PC-9 (cell line): ENCODE data around the gene SRSF1. TPM values are rescaled to one million over a fixed set of nuclear protein-coding genes. Genes with fewer than 3 reads are reported as not detected.

ENCODE experiments used
- BruUV-seq: library from RNA; stranded (reverse); fragments of 400-500 nt; replicated peaks from 2 replicates; lab custom pipeline; 2021; lab: Mats Ljungman, UMichigan
- CTCF ChIA-PET: fragments of 300-600 bp; sonication (Branson Sonifier 250); formaldehyde crosslinking; loops from one replicate; lab custom pipeline; 2022; ENCODE audit warnings: antibody characterized with exemption; lab: Charles Lee
- POLR2A ChIA-PET: fragments of 300-600 bp; sonication (Branson Sonifier 250); formaldehyde crosslinking; loops from one replicate; lab custom pipeline; 2022; ENCODE audit warnings: antibody characterized with exemption; ENCODE audit not compliant: unreplicated experiment; lab: Charles Lee
- DNase-seq, 2 experiments: peaks; one replicate each; pipeline versions ENCODE4 v3.0.0 to v3.0.0-alpha.2; 2015 to 2022; ENCODE audit warnings: mixed read lengths in 1 of 2
- H2AFZ ChIP-seq: fragments of 200-600 bp; sonication (generic); 2 replicates; pipeline ENCODE4 v1.8.1; 2017; ENCODE audit warnings: antibody characterized with exemption
- H3F3A ChIP-seq: fragments of 200-600 bp; sonication (generic); 2 replicates; pipeline ENCODE4 v1.8.1; 2017; ENCODE audit warnings: antibody characterized with exemption, mild to moderate bottlenecking, low read depth; ENCODE audit not compliant: insufficient read depth
- H3K27ac ChIP-seq: fragments of 200-600 bp; sonication (generic); 2 replicates; pipeline ENCODE4 v1.6.1; 2016; ENCODE audit warnings: mixed run types
- H3K27me3 ChIP-seq: fragments of 200-600 bp; sonication (generic); 2 replicates; pipeline ENCODE4 v1.6.1; 2016; ENCODE audit warnings: low read depth, mixed run types; ENCODE audit not compliant: insufficient read depth
- H3K36me3 ChIP-seq: fragments of 200-600 bp; sonication (generic); 2 replicates; pipeline ENCODE4 v1.6.1; 2016; ENCODE audit warnings: low read depth, mixed run types
- H3K4me1 ChIP-seq: fragments of 200-600 bp; sonication (generic); replicated peaks from 2 replicates; pipeline ENCODE4 v1.6.1; 2016; ENCODE audit warnings: mixed run types; ENCODE audit not compliant: insufficient read depth
- H3K4me2 ChIP-seq: fragments of 200-600 bp; sonication (generic); 2 replicates; pipeline ENCODE4 v1.6.1; 2017; ENCODE audit warnings: mixed run types
- H3K4me3 ChIP-seq: fragments of 200-600 bp; sonication (generic); 2 replicates; pipeline ENCODE4 v1.6.1; 2016; ENCODE audit warnings: mixed run types
- H3K79me2 ChIP-seq: fragments of 200-600 bp; sonication (generic); 2 replicates; pipeline ENCODE4 v1.6.1; 2017; ENCODE audit warnings: low read depth, mixed run types
- H3K9me2 ChIP-seq: fragments of 200-600 bp; sonication (generic); 2 replicates; pipeline ENCODE4 v1.8.1; 2017; ENCODE audit warnings: mild to moderate bottlenecking; ENCODE audit not compliant: insufficient read depth
- H3K9me3 ChIP-seq: fragments of 200-600 bp; sonication (generic); 2 replicates; pipeline ENCODE4 v1.8.1; 2016; ENCODE audit warnings: low read depth; ENCODE audit not compliant: insufficient read depth
- H4K20me1 ChIP-seq: fragments of 200-600 bp; sonication (generic); 2 replicates; pipeline ENCODE4 v1.8.1; 2017; ENCODE audit not compliant: insufficient read depth
- EZH2 ChIP-seq: fragments of 200-600 bp; sonication (generic); IDR thresholded peaks from 2 replicates; pipeline ENCODE4 v1.8.0; 2017; ENCODE audit warnings: antibody characterized with exemption, low read depth
- intact Hi-C: fragments of 100-400 bp; cut with micrococcal nuclease; formaldehyde crosslinking; loops from one replicate; pipeline ENCODE4 v1.10.0; 2022; ENCODE audit not compliant: unreplicated experiment
- total RNA-seq: library from RNA; stranded (reverse); gene quantifications from 2 replicates; pipeline ENCODE4 v1.2.3, GENCODE V29; 2021
- TF ChIP-seq, protein P1 (sequence below): fragments of 200-600 bp; sonication (generic); conservative IDR thresholded peaks from 2 replicates; pipeline ENCODE4 v1.6.1; 2017; ENCODE audit warnings: mixed run types, antibody characterized with exemption, mild to moderate bottlenecking, moderate library complexity

The SRSF1 gene
- total RNA-seq, 1 experiment from 2014 or later: 278 TPM

GRCh38 chr17:57984261-57984890 is 22.7 kb downstream of the SRSF1 start:
- no peak overlapping the region for H2AFZ ChIP-seq
- H3K27ac ChIP-seq: peak overlapping the region; percentile 77
- no peaks in the 10 kb centered on the region for H3K9me2 ChIP-seq
- H3K79me2 ChIP-seq: peaks cover 70% of the 10 kb centered on the region
- ChIA-PET POLR2A (no interaction called here), CTCF (interaction anchor here (0.6 kb wide), 2 partner anchors 36 to 139 kb away, joined by 3 to 4 read pairs; no protein-coding TSS in a partner anchor)
- peak in 1 of 2 experiments; percentile 6 for DNase-seq
- H3K4me1 ChIP-seq: peaks cover 29% of the 10 kb centered on the region
- H3K4me3 ChIP-seq: peak overlapping the region; percentile 41; the same call in 1 of the 2 replicates
- peaks cover 56% of the 10 kb centered on the region for H3K36me3 ChIP-seq
- intact Hi-C loops: no loop called here
- peak overlapping the region; percentile 87 for H3K4me2 ChIP-seq
- H3K9me3 ChIP-seq: no peaks in the 10 kb centered on the region
- H3K27me3 ChIP-seq: no peaks in the 10 kb centered on the region
- peaks cover 15% of the 10 kb centered on the region; the same call in 1 of the 2 replicates for H4K20me1 ChIP-seq
- BruUV-seq: no TSS peak
- no peak for TF ChIP-seq EZH2
- TF ChIP-seq, protein P1, sequence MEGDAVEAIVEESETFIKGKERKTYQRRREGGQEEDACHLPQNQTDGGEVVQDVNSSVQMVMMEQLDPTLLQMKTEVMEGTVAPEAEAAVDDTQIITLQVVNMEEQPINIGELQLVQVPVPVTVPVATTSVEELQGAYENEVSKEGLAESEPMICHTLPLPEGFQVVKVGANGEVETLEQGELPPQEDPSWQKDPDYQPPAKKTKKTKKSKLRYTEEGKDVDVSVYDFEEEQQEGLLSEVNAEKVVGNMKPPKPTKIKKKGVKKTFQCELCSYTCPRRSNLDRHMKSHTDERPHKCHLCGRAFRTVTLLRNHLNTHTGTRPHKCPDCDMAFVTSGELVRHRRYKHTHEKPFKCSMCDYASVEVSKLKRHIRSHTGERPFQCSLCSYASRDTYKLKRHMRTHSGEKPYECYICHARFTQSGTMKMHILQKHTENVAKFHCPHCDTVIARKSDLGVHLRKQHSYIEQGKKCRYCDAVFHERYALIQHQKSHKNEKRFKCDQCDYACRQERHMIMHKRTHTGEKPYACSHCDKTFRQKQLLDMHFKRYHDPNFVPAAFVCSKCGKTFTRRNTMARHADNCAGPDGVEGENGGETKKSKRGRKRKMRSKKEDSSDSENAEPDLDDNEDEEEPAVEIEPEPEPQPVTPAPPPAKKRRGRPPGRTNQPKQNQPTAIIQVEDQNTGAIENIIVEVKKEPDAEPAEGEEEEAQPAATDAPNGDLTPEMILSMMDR: no peak
- peaks cover 27% of the 10 kb centered on the region for H3F3A ChIP-seq

GRCh38 chr17:57983446-57983845 is 23.6 kb downstream of the SRSF1 start:
- Histone ChIP-seq H3K27ac (no peak overlapping the region), H3K9me3 (no peaks in the 10 kb centered on the region), H3F3A (peaks cover 18% of the 10 kb centered on the region), H3K4me3 (no peak overlapping the region), H2AFZ (no peak overlapping the region), H3K27me3 (no peaks in the 10 kb centered on the region), H4K20me1 (peaks cover 15% of the 10 kb centered on the region; the same call in 1 of the 2 replicates), H3K79me2 (peaks cover 70% of the 10 kb centered on the region), H3K9me2 (no peaks in the 10 kb centered on the region), H3K4me2 (no peak overlapping the region), H3K4me1 (peaks cover 29% of the 10 kb centered on the region), H3K36me3 (peaks cover 64% of the 10 kb centered on the region)
- ChIA-PET POLR2A (interaction anchor here (0.6 to 0.7 kb wide), 2 partner anchors 123 to 1069 kb away, joined by 8 to 24 read pairs; partner anchors contain the start of gene TRIM25), CTCF (no interaction called here)
- intact Hi-C loops: no loop called here
- BruUV-seq: no TSS peak
- peak in 1 of 2 experiments; percentile 34 for DNase-seq
- TF ChIP-seq, protein P1: no peak
- TF ChIP-seq EZH2: no peak

- no peak for TF ChIP-seq EZH2
- TF ChIP-seq, protein P1: no peak
- CTCF ChIA-PET: no interaction called here
- POLR2A ChIA-PET: interaction anchor here (0.7 kb wide), 1 partner anchor 122 kb away, joined by 24 read pairs; no protein-coding TSS in a partner anchor
- no peaks in the 10 kb centered on the region for H3K9me3 ChIP-seq
- peaks cover 68% of the 10 kb centered on the region for H3K79me2 ChIP-seq
- no peak overlapping the region for H2AFZ ChIP-seq
- H3F3A ChIP-seq: peaks cover 17% of the 10 kb centered on the region
- peaks cover 15% of the 10 kb centered on the region; the same call in 1 of the 2 replicates for H4K20me1 ChIP-seq
- H3K9me2 ChIP-seq: no peaks in the 10 kb centered on the region
- H3K27me3 ChIP-seq: no peaks in the 10 kb centered on the region
- peak in 1 of 2 experiments; percentile 19 for DNase-seq
- BruUV-seq: no TSS peak
- no peak overlapping the region for H3K27ac ChIP-seq
- intact Hi-C loops: no loop called here
- H3K36me3 ChIP-seq: peaks cover 68% of the 10 kb centered on the region
- H3K4me1 ChIP-seq: peaks cover 29% of the 10 kb centered on the region
- H3K4me3 ChIP-seq: no peak overlapping the region
- H3K4me2 ChIP-seq: no peak overlapping the region
Measured at GRCh38 chr17:57982452-57983170, 24.4 kb downstream of the SRSF1 start.
